GM19463 (cell line): ENCODE measurements around the gene CXCL9.
A peak's percentile ranks its signal among the peaks of the same experiment; 100 is the strongest.
"Not testable (repeated sequence)": the region's sequence is repeated elsewhere in the genome, so short reads cannot be mapped to it uniquely, and the experiment has no call there.

Source experiments
- ATAC-seq: cut with Tn5 transposase; IDR thresholded peaks from one replicate; pipeline ENCODE4 v1.9.1; 2021; ENCODE audit warnings: mild to moderate bottlenecking, moderate library complexity; ENCODE audit not compliant: unreplicated experiment

The CXCL9 gene

GRCh38 chr4:76007089-76007862 lies at the start of gene CXCL9:
Gene CXCL9, minus strand, starts transcription at chr4:76007509. Its CDS starts 60 bp downstream, at chr4:76007449.
- no peak for ATAC-seq

- no peak for ATAC-seq
Observed at GRCh38 chr4:76055421-76055820, 48.1 kb upstream of the CXCL9 start.

- peak; percentile 90 for ATAC-seq
Observed at GRCh38 chr4:76055016-76055415, 47.7 kb upstream of the CXCL9 start.

GRCh38 chr4:76053730-76054129 lies 46.4 kb upstream of the CXCL9 start:
- ATAC-seq = no peak

- ATAC-seq = not testable (repeated sequence)
Observed at GRCh38 chr4:76050560-76051050, 43.3 kb upstream of the CXCL9 start.

- not testable (repeated sequence) for ATAC-seq
Observed at GRCh38 chr4:76049860-76050416, 42.6 kb upstream of the CXCL9 start.

GRCh38 chr4:76044686-76045085 lies 37.4 kb upstream of the CXCL9 start:
- ATAC-seq = not testable (repeated sequence)

GRCh38 chr4:76043306-76043705 lies 36.0 kb upstream of the CXCL9 start:
- ATAC-seq = not testable (repeated sequence)

DNA sequence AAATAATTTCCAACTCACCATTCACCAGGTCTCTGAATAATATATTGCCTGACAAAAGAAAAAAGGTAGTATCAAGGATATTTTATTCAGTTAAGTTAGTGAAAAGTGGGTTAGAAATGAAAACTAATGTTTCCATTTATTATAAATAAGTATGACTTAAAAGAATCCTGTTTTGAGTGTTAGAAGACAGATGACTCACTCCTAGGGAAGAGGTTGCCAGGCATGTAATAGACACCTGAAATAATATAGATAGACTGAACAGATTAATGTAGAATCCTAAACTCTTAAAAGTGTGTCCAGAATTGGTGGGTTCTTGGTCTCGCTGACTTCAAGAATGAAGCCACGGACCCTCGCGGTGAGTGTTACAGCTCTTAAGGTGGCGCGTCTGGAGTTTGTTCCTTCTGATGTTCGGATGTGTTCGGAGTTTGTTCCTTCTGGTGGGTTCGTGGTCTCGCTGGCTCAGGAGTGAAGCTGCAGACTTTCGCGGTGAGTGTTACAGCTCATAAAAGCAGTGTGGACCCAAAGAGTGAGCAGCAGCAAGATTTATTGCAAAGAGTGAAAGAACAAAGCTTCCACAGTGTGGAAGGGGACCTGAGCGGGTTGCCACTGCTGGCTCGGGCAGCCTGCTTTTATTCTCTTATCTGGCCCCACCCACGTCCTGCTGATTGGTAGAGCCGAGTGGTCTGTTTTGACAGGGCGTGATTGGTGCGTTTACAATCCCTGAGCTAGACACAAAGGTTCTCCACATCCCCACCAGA lies 35.1 kb upstream of the CXCL9 start:
- not testable (repeated sequence) for ATAC-seq

DNA sequence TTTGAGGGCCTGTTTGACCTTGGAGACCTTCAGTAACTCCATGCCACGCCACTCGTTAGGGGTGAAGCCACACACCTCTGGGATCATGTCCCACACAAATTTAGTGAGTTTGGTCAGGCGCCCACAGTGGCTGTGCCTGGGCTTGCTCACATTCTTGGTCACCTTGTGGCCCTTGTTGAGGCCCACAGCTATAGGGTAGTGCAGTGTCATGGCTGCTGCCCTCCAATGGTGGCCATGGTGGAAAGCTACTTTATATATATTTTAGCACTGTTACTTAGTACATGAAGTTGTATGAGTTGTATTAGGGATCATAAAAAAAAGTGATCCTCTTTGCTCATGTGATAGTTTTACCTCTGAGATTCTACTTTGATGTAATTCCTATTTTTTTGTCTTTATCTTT lies 29.5 kb upstream of the CXCL9 start:
- no peak for ATAC-seq

DNA sequence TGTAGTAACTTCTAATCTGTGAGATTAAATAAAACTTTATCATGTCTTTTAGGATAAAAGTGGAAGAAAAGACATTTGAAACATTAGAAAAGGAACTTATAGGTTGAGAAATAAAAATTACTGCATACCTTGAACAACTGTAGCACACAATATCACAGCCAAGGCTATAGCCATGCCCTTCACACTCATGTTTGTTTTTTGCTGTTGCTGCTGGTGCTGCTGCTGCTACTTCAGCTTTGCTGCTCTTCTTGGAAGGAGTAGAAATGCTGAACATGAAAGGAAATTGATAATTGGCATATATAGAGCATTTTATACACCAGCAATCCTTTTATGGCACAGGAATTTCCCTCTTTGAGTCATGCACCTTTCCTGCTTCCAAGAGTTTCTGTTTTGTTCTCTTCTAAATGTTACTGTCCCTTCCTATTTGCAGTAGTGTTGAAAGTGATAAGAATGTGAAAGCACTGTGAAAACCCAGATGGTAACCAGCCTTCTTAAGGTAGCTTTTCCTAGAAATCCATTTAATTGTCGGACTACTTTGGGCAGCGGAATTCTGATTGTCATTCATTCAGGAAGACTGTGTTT lies 28.6 kb upstream of the CXCL9 start, which contains the start of gene CXCL11:
Gene CXCL11 (minus strand): TSS at position 272 of the 582 bp plus-strand sequence. CDS start 83 bp downstream, at position 189.
- no peak for ATAC-seq

- no peak for ATAC-seq
Observed at GRCh38 chr4:76035141-76035540, 27.8 kb upstream of the CXCL9 start.

GRCh38 chr4:76029300-76029699 lies 22.0 kb upstream of the CXCL9 start:
- ATAC-seq = no peak

- ATAC-seq = no peak
Observed at GRCh38 chr4:76028350-76028765, 21.0 kb upstream of the CXCL9 start.

DNA sequence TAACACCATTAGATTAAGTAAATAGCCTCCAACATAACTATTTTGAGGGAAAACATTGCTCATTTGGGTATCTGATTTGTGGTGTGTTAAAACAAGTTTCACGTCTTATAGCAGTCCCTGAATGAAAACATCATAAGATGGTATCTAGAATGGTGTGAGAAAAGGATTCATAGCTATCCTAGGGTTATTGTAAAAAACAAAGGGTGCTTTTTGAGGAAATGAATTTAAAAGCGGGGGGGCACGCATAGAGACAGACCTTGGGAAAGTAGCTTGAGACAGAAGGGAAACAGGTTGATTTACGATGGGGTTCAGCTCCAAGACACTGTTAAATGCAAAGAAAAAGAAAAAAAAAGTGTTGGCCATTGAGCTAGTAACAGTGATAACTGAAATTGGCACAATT lies 16.8 kb upstream of the CXCL9 start:
- no peak for ATAC-seq

DNA sequence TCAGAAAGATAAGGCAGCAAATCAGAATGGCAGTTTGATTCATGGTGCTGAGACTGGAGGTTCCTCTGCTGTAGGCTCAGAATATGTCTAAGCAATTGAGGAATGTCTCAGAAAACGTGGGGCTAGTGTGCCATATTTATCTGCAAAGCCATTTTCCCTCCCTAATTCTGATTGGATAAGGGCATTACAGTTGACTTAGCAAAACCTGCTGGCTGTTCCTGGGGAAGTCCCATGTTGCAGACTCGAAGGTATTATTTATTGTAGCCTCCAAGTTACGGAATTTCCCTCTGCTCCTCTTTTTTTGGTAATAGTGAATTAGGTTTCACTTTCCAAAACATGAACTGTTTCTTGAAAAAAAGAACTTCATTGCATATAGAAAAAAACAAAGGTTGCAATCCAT lies 16.1 kb upstream of the CXCL9 start, which contains the start of gene CXCL10:
Gene CXCL10 (minus strand): TSS at position 109 of the 400 bp plus-strand sequence. CDS start 66 bp downstream, at position 43.
- ATAC-seq = no peak

GRCh38 chr4:76022677-76023076 lies 15.4 kb upstream of the CXCL9 start:
- ATAC-seq = no peak

- ATAC-seq = no peak
Observed at GRCh38 chr4:76022031-76022430, 14.7 kb upstream of the CXCL9 start.

DNA sequence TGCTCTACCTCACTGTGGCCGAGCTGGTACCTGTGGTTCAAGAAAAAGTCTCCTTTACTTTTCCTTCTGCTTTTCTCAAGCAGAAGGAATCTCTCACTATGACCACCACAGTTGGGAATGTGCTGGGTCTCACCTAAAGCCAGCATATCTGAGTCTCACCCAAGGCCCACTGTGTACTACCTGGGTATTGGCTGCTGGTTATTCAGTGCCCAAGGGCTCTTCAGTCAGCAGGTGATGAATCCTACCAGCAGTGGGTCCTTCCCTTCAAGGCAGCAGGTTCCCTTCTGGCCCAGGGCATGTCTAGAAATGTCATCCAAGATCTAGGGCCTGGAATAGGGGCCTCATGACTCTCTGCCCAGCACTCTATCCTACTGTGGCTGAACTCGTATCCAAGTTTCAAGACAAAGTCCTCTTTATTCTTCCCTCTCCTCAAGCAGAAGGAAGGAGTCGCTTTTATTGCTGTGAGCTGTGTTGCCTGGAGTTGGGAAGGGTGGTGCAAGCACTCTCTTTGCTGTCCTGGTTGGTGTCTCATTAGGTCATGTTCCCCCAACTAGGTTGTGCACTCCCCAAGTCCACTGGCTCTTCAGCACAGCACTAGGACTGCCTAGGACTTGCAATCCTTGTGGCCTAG lies 9.9 kb upstream of the CXCL9 start:
- no peak for ATAC-seq

GRCh38 chr4:76016393-76016792 lies 9.1 kb upstream of the CXCL9 start:
- ATAC-seq = peak; percentile 75
